Astrocyte of the spinal cord (primary cell): Measurements from ENCODE around the gene USE1.

ENCODE experiments used
- DNase-seq: peaks from one replicate; pipeline ENCODE4 v3.0.0; 2011; ENCODE audit warnings: low read depth, low spot score
- H3K4me3 ChIP-seq: 2 replicates; pipeline ENCODE4 v1.5.1; 2011; ENCODE audit warnings: low read depth, mild to moderate bottlenecking, low read length, moderate library complexity
- in situ Hi-C: cut with HindIII; loops from 2 replicates; pipeline ENCODE4 v1.10.0; 2017; ENCODE audit warnings: low sequenced_read_pairs
- TF ChIP-seq, protein P1 (sequence below): IDR thresholded peaks from 2 replicates; pipeline ENCODE4 v1.5.1; 2012; ENCODE audit warnings: low read depth, mild to moderate bottlenecking, low read length, inconsistent platforms

USE1 gene

GRCh38 chr19:17194608-17195007 is 20.5 kb upstream of the USE1 start:
- no peak overlapping the region for H3K4me3 ChIP-seq
- in situ Hi-C loops, result no loop called here
- TF ChIP-seq, protein P1, sequence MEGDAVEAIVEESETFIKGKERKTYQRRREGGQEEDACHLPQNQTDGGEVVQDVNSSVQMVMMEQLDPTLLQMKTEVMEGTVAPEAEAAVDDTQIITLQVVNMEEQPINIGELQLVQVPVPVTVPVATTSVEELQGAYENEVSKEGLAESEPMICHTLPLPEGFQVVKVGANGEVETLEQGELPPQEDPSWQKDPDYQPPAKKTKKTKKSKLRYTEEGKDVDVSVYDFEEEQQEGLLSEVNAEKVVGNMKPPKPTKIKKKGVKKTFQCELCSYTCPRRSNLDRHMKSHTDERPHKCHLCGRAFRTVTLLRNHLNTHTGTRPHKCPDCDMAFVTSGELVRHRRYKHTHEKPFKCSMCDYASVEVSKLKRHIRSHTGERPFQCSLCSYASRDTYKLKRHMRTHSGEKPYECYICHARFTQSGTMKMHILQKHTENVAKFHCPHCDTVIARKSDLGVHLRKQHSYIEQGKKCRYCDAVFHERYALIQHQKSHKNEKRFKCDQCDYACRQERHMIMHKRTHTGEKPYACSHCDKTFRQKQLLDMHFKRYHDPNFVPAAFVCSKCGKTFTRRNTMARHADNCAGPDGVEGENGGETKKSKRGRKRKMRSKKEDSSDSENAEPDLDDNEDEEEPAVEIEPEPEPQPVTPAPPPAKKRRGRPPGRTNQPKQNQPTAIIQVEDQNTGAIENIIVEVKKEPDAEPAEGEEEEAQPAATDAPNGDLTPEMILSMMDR, result no peak
- no peak for DNase-seq

DNA sequence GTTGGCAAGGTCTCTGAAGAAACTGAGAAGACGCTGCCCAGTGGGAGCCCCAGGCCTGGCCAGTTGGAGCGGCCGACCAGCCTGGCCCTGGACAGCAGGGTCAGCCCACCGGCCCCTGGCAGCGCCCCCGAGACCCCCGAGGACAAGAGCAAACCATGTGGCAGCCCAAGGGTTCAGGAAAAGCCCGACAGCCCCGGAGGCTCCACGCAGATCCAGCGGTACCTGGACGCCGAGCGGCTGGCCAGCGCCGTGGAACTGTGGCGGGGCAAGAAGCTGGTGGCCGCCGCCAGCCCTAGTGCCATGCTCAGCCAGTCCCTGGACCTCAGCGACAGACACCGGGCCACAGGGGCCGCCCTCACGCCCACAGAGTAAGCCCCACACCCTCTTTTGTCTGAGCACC is 20.1 kb upstream of the USE1 start:
- no peak overlapping the region for H3K4me3 ChIP-seq
- DNase-seq, result no peak
- in situ Hi-C loops, result no loop called here
- TF ChIP-seq, protein P1, result no peak

- in situ Hi-C loops, result no loop called here
- TF ChIP-seq, protein P1, result no peak
- no peak overlapping the region for H3K4me3 ChIP-seq
- no peak for DNase-seq
Observed at GRCh38 chr19:17196610-17197009, 18.5 kb upstream of the USE1 start.

DNA sequence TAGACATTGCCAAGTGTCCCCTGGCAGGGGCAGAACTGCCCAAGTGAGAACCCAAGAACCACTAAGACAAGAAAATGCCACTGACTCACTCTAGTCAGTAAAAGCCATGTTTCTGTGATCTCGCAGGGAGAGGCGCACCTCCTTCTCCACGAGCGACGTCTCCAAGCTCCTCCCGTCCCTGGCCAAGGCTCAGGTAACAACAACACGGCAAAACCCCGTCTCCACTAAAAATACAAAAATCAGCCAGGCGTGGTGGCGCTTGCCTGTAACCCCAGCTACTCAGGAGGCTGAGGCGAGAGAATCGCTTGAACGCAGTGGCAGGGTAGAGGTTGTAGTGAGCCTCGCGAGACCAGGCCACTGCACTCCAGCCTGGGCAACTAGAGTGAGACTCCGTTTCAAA is 17.5 kb upstream of the USE1 start:
- no peak for DNase-seq
- in situ Hi-C loops, result no loop called here
- TF ChIP-seq, protein P1, result no peak
- H3K4me3 ChIP-seq, result no peak overlapping the region

DNA sequence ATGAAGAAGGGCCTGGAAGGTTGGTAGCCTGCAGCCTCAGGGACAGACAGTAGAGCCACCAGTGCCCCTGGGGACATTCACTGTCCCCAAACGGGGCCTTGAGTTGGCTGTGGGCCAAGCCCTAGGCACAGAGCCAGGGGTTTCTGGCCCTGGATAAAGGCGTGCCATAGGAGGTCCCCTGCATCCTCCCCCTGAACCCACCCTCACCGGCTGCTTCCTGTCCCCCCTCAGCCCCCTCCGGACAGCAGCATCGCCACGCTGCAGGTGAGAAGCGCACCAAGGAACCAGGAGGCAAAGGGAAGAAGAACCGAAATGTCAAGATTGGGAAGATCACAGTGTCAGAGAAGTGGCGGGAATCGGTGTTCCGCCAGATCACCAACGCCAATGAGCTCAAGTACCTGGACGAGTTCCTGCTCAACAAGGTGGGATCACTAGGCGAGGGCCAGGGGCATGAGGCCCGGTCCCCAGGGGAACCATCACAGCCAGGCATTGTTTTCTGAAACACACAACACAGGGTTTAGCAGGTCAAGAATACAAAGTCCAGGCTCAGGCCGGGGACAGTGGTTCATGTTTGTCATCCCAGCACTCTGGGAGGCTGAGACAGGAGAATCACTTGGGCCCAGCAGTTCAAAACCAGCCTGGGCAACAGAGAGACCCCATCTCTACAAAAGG is 14.6 kb upstream of the USE1 start:
- in situ Hi-C loops, result no loop called here
- H3K4me3 ChIP-seq, result no peak overlapping the region
- no peak for DNase-seq
- TF ChIP-seq, protein P1, result no peak

DNA sequence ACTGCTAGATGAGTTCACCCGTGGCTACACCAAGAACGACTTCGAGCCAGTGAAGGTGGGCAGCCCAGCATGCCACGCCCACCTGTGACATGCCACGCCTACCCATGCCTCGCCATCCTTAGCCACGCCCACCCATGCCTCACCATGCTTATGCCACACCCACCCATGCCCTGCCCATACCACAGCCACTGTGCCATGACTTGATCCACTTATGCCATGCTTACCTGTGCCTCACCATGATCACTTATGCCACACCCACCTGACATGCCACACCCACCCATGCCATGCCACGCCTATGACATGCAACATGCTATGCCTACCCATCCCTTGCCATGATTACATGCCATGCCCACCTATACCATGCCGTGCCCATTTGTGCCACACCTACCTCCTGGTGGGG is 12.9 kb upstream of the USE1 start:
- no peak overlapping the region for H3K4me3 ChIP-seq
- in situ Hi-C loops, result no loop called here
- DNase-seq, result no peak
- TF ChIP-seq, protein P1, result no peak

GRCh38 chr19:17202713-17203112 is 12.4 kb upstream of the USE1 start:
- no peak overlapping the region for H3K4me3 ChIP-seq
- in situ Hi-C loops, result no loop called here

More at GRCh38 chr19:17202713-17203112, 12.4 kb upstream of the USE1 start:
- TF ChIP-seq, protein P1, result no peak
- no peak for DNase-seq
